ENCODE measurements around the gene SPEF1.

Gene SPEF1

DNA sequence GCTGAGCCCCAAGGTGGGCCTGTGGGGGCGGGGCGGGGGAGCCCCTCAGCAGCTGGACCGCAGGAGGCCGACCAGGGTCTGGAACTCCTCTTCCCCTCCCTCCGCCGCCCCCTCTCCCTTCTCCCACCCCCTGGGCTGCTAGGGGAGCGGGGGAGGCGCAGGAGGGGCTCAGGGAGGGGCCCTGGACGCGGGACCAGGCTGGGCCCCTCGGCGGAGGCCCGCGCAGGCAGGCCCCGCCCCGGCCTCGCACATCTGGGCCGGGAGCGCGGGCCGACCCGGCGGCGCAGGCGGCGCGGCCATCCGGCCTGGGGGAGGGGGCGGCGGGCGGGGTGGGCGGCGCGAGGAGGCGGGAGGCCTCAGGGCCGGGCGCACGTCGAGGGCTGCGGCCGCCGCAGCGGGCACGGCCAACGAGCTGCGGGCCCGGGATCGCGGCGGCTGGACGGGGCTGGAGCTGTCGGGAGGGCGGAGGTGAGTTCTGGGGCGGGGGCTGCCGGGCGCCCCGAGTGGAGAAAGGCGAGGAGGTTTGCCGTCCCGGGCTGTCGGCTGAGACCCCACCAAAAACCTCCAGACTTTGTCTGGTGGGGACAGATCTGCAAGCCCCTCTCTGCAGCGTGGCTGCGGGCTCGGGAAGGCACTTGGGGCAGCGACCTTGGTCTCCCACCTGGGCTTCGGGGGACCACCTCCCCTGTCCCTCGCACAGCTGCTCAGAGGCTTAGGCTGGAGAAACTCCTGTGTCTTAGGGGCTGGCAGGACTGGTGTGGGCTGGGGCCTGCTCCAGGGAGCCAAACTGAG is 48.7 kb downstream of the SPEF1 start, which contains the start of gene HSPA12B:
TSS of gene HSPA12B (plus strand) at position 359 of the 792 bp plus-strand sequence. CDS start 5,990 bp downstream, outside the sequence.
- no peak for FAIRE-seq

DNA sequence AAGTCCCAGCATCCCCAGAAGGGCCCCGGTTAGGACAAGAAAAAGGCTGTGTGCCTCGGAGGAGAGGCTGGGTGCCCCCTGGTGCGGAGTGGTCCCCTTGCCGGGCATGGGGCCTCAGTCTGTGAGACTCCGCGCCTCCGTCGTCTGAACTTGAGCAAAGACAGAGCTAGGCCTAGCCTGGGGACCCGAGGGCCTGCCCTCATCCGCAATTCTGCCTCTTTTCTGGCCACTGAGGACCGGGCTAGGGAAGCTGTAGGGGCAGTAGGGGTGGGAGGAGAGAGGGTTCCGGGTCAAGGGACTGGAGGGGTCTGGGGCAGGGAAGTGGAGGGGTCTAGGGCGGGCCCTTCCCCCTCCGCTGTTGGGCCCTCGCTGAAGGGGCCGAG is 49.3 kb downstream of the SPEF1 start:
- no peak for FAIRE-seq

More for the DNA sequence above, 48.7 kb downstream of the SPEF1 start, which contains the start of gene HSPA12B:
- DNase-seq (ENCODE audit: low spot score) = no peak

DNA sequence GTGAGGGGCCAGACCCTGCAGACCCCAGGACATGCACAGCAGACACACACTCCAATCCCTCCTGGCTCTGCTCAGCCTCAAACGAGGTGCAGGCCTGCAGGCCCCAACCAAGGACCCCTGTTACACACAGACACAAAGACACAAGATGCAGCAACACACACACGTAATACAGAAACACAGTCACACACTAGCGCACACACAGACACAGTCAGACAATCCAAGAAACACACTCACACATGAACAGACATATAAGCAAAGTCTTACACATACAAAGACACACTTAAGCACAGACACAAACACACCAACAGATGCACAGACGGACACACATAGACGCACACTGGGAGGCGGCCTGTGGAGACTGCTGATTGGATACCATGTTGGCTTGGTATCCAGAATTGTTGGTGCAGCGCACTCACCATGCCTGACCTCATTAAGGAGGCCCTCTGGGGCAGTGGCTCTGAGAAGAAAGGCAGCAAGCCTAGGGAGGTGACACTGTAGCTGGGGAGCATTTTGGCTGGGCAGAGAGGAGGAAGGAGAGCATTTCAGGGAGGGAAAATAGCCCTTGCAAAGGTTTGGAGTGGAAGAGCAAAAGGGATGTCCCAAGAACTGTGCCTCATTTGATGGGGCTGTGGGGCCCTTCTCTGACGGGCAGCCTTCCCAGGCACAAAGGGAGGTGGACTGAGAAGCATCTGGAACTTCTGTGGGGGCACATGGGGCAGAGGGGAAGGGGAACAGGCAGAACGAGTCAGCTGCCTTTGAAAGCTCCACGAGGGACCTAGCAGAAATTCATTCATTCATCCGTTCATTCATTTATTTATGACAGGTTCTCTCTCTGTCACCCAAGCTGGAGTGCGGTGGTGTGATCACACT is 50.2 kb downstream of the SPEF1 start:
- DNase-seq (ENCODE audit: low spot score) = no peak
- FAIRE-seq = no peak

More for the DNA sequence above, 49.3 kb downstream of the SPEF1 start:
- no peak for DNase-seq (ENCODE audit: low spot score)

DNA sequence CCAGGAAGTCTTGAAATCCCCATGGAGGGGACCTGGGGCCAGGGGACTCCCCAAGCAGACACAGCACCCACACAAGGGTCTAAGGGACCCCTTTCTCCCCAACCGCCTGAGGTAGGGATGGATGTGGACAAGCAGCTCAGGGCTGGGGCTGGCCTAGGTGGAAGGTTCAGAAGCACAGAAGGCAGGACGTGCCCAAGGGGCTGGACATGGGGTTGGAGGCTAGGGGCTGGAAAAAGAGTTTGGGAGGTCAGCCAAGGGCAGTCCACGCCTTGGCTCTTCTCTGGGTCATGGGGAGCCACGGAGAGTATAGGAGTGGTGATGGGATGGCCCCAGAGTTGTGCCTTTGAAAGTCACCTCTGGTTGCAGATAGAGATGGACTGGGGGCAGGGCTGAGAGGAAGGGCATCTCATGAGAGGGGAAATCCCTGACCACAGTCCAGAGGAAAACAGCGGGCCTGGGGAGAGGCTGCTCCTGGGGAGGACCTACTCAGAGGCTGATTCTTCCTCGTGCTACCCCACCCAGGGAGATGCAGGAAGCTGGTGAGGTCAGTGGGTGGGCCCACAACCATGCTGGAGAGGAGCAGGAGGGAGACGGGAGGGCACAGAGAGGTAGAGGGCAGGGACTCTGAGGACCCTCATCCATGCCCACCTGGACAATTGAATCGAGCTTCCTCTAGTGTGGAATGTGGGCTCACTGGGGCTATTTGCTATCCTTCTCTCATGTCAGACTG is 51.3 kb downstream of the SPEF1 start:
- FAIRE-seq (no peak), DNase-seq (ENCODE audit: low spot score) (no peak)

GRCh38 chr20:3729378-3729777 is 51.9 kb downstream of the SPEF1 start:
- peak; percentile 13 for FAIRE-seq
- no peak for DNase-seq (ENCODE audit: low spot score)

- FAIRE-seq = no peak
These were observed 52.4 kb downstream of the SPEF1 start for GRCh38 chr20:3728876-3729275.

DNA sequence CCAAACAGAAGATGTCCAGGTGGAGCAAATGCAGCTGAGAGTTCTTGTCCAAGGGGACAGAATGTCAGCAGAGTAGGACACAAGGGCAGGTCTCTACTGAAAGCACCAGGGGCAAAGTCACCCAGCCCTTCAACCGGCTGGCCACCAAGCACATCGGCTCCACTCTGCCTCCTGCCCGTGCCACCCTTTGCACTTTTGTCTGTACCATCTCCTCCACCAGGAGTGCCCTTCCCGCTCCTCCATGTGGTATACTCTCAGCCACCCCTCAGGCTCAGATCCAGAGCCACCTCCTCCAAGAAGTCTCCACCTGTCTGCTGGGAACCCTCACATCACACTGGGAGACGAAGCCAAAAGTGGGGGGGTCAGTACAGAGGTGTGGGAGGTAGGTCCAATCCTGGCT is 52.9 kb downstream of the SPEF1 start:
- DNase-seq (ENCODE audit: low spot score) = no peak
- no peak for FAIRE-seq

More at GRCh38 chr20:3728876-3729275, 52.4 kb downstream of the SPEF1 start:
- DNase-seq (ENCODE audit: low spot score) = no peak
